B cell (primary cell): ENCODE results near the gene IBA57. TPM values are rescaled to one million over a fixed set of nuclear protein-coding genes. Genes with fewer than 3 reads are reported as not detected.

ENCODE experiments used
- ATAC-seq: fragments of 200-7000 bp; cut with Tn5 transposase; one replicate; pipeline ENCODE4 v1.10.0; 2021; ENCODE audit warnings: low read depth, mild to moderate bottlenecking, moderate number of reproducible peaks, moderate library complexity
- CTCF ChIA-PET: fragments of 350-600 bp; sonication (Branson Sonifier 250); formaldehyde crosslinking; loops from one replicate; lab custom pipeline; 2021; ENCODE audit warnings: antibody characterized with exemption, inconsistent platforms; lab: Charles Lee
- POLR2A ChIA-PET: fragments of 350-600 bp; sonication (Branson Sonifier 250); formaldehyde crosslinking; loops from one replicate; lab custom pipeline; 2021; ENCODE audit warnings: antibody characterized with exemption; lab: Charles Lee
- DNase-seq: peaks from one replicate; pipeline ENCODE4 v3.0.0; 2013
- H2AFZ ChIP-seq: 2 replicates; pipeline ENCODE4 v1.6.1; 2012; ENCODE audit warnings: mild to moderate bottlenecking, low read depth, low read length; ENCODE audit not compliant: insufficient read depth, poor library complexity, severe bottlenecking
- H3K27ac ChIP-seq, 2 donors: 1 replicate in 1 of 2; 2 replicates in 1 of 2; pipeline ENCODE4 v1.5.1; 2012 to 2013; ENCODE audit warnings: low read length in 2 of 2, mild to moderate bottlenecking in 2 of 2, moderate library complexity in 1 of 2
- H3K27me3 ChIP-seq, 4 experiments: fragments of 200-600 bp in 1 of 4; sonication (generic) in 1 of 4; replicated peaks in 1 of 4; 1 replicate in 2 of 4; 2 replicates in 2 of 4; pipeline versions ENCODE4 v1.6.1 to v1.7.0; 2013 to 2016; ENCODE audit warnings: low read length in 3 of 4, mild to moderate bottlenecking in 2 of 4, mixed read lengths in 1 of 4, moderate library complexity in 1 of 4; ENCODE audit not compliant: insufficient read depth in 4 of 4, control insufficient read depth in 3 of 4; ENCODE audit errors: control extremely low read depth in 1 of 4
- H3K36me3 ChIP-seq, 2 experiments: replicated peaks in 1 of 2; 1 replicate in 1 of 2; 2 replicates in 1 of 2; pipeline versions ENCODE4 v1.6.1 to v1.7.1; 2013; ENCODE audit warnings: low read length in 1 of 2; ENCODE audit not compliant: insufficient read depth in 2 of 2, control insufficient read depth in 1 of 2; ENCODE audit errors: control extremely low read depth in 1 of 2, extremely low read depth in 1 of 2
- H3K4me1 ChIP-seq, 2 donors: fragments of 200-600 bp in 1 of 2; sonication (generic) in 1 of 2; 1 replicate in 1 of 2; 2 replicates in 1 of 2; pipeline versions ENCODE4 v1.5.1 to v1.6.1; 2013 to 2017; ENCODE audit warnings: low read length in 2 of 2; ENCODE audit not compliant: control insufficient read depth in 2 of 2, insufficient read depth in 2 of 2
- H3K4me2 ChIP-seq: replicated peaks from 2 replicates; pipeline ENCODE3; 2012; ENCODE audit warnings: mild to moderate bottlenecking, low read depth, low read length; ENCODE audit not compliant: poor library complexity, severe bottlenecking
- H3K4me3 ChIP-seq, 5 experiments: fragments of 200-600 bp in 1 of 5; sonication (generic) in 1 of 5; 1 replicate in 3 of 5; 2 replicates in 2 of 5; pipeline versions ENCODE4 v1.5.1 to v1.7.0; 2011 to 2016; ENCODE audit warnings: low read length in 4 of 5, mild to moderate bottlenecking in 4 of 5, low read depth in 2 of 5, control low read depth in 1 of 5, moderate library complexity in 1 of 5; ENCODE audit not compliant: insufficient read depth in 1 of 5; ENCODE audit errors: control extremely low read depth in 1 of 5, extremely low read depth in 1 of 5
- H3K79me2 ChIP-seq: fragments of 200-600 bp; sonication (generic); one replicate; pipeline ENCODE4 v1.6.0; 2016; ENCODE audit warnings: low read length; ENCODE audit not compliant: control insufficient read depth, insufficient read depth
- H3K9ac ChIP-seq: fragments of 200-600 bp; sonication (generic); 2 replicates; pipeline ENCODE4 v1.6.1; 2017; ENCODE audit warnings: mild to moderate bottlenecking, low read length, moderate library complexity
- H3K9me3 ChIP-seq, 3 donors: one replicate each; pipeline versions ENCODE4 v1.6.1 to v1.7.1; 2013; ENCODE audit warnings: low read length in 2 of 3; ENCODE audit not compliant: control insufficient read depth in 2 of 3, insufficient read depth in 1 of 3; ENCODE audit errors: control extremely low read depth in 1 of 3
- H4K20me1 ChIP-seq: 2 replicates; pipeline ENCODE4 v1.6.0; 2012; ENCODE audit warnings: mild to moderate bottlenecking, low read length; ENCODE audit not compliant: insufficient read depth, control insufficient read depth, poor library complexity, severe bottlenecking
- H3K27ac Mint-ChIP-seq: one replicate; pipeline ENCODE4 v1.8.0; 2021; ENCODE audit warnings: mixed read lengths
- H3K27me3 Mint-ChIP-seq: one replicate; pipeline ENCODE4 v1.8.0; 2021; ENCODE audit warnings: mixed read lengths
- H3K4me1 Mint-ChIP-seq: one replicate; pipeline ENCODE4 v1.8.0; 2021; ENCODE audit warnings: mixed read lengths
- H3K4me3 Mint-ChIP-seq: one replicate; pipeline ENCODE4 v1.8.0; 2021; ENCODE audit warnings: mixed read lengths
- H3K9me3 Mint-ChIP-seq: one replicate; pipeline ENCODE4 v1.8.0; 2022; ENCODE audit warnings: mixed read lengths; ENCODE audit not compliant: insufficient read depth
- CTCF ChIP-seq: fragments of 200-600 bp; IDR thresholded peaks from one replicate; pipeline ENCODE4 v1.8.0; 2022; ENCODE audit warnings: antibody characterized with exemption, mild to moderate bottlenecking
- EZH2 ChIP-seq: IDR thresholded peaks from 2 replicates; pipeline ENCODE4 v1.6.1; 2012; ENCODE audit warnings: borderline replicate concordance, low read depth, mild to moderate bottlenecking, moderate library complexity, low read length; ENCODE audit not compliant: insufficient read depth, poor library complexity, severe bottlenecking
- WGBS: methylation state at CpG from one replicate; pipeline ENCODE4 v1.1.5; 2013; ENCODE audit warnings: missing lambda C conversion rate; ENCODE audit not compliant: insufficient coverage; 5-methylcytosine and 5-hydroxymethylcytosine counted together
- intact Hi-C: fragments of 100-400 bp; cut with micrococcal nuclease; formaldehyde crosslinking; loops from one replicate; pipeline ENCODE4 v1.10.0; 2022
- polyA plus RNA-seq: library from polyadenylated mRNA; depleted of rRNA; stranded (reverse); fragments of >200 nt; gene quantifications from 2 replicates; pipeline ENCODE4 v1.2.3, GENCODE V29; 2012
- total RNA-seq, 2 donors: library from RNA; stranded (reverse); fragments of 120-200 nt in 1 of 2; gene quantifications; 1 replicate in 1 of 2; 2 replicates in 1 of 2; pipeline versions ENCODE4 v1.2.3 to v1.2.4, GENCODE V29; 2013 to 2022

IBA57 gene
- total and polyA plus RNA-seq, 2 donors (not counting 1 experiment from before 2014, with no cell fraction given) = 5.2 to 12.8 TPM

DNA sequence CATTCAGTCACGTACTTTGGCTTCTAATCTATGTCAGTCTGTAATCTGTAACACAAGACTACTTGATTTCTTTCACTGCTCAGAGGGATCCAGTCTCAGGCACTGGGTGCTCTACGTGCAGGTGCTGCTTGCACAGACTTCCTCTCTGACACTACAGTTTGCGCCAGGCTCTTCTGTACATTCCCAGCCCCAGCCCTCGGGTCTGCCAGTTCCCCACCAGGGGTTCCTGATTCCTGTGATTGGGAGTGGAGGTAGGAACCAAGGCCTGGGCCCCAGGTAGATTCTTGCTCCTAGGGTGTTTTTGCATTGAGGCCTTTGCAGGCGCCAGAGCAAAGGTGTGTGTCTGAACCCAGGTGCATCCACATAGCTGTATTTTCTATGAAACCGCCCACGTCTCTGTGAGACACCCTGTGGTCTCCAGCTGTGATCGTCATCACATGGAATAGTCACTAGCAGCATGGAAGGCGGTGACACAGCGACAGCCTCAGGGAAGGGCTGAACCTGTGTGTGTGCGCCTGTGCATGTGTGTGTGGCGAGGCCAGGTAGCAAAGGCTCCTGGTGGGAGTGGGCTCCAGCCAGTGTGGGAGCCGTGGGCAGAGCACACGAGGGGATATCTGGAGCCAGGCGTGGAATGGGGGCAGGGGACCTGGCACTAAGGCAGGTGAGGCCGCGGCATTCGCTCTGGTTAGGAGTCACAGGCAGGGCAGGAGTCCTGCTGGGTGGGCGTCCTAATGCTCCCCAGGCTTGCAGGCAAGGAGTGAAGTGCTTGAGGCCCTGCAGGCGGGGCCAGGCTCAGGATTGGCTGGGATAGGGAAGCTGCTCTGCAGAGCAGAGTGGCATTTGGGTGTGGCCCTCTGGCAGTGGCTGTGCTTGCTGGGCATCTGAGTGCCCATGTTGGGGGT is 10.7 kb upstream of the IBA57 start:
- Mint-ChIP-seq H3K27me3 (peaks cover 3% of the 10 kb centered on the region), H3K9me3 (no peaks in the 10 kb centered on the region), H3K4me1 (no peaks in the 10 kb centered on the region), H3K4me3 (no peak overlapping the region), H3K27ac (no peak overlapping the region)
- H3K27ac ChIP-seq = no peak overlapping the region
- peaks cover 0 to 19% (median 0%) of the 10 kb centered on the region in 4 experiments for H3K27me3 ChIP-seq
- H2AFZ ChIP-seq = no peak overlapping the region
- CTCF ChIA-PET = no interaction called here
- no peak for ATAC-seq
- H3K4me1 ChIP-seq = peaks cover 0 to 3% of the 10 kb centered on the region in 2 donors
- intact Hi-C loops = no loop called here
- peaks cover 2% of the 10 kb centered on the region for H4K20me1 ChIP-seq
- no peak overlapping the region for H3K4me2 ChIP-seq
- TF ChIP-seq EZH2 (no peak), CTCF (no peak)
- no peaks in the 10 kb centered on the region for H3K79me2 ChIP-seq
- POLR2A ChIA-PET = no interaction called here
- peaks cover 0 to 2% (median 0%) of the 10 kb centered on the region in 3 donors for H3K9me3 ChIP-seq
- 81% methylated on average over 19 of the region's 20 CpGs for WGBS
- no peaks in the 10 kb centered on the region for H3K36me3 ChIP-seq
- no peak overlapping the region for H3K9ac ChIP-seq
- no peak for DNase-seq
- no peak overlapping the region for H3K4me3 ChIP-seq
